Spleen (tissue), 7 donors: Measurements from ENCODE around the gene DUOX1.

Source experiments
- CTCF ChIP-seq, 11 experiments: fragments of 200-600 bp in 7 of 11; fragments of 450-650 bp in 4 of 11; sonication (generic) in 4 of 11; IDR thresholded peaks in 8 of 11; conservative IDR thresholded peaks in 3 of 11; 1 replicate in 7 of 11; 2 replicates in 4 of 11; pipeline versions ENCODE4 v1.4.0 to v1.8.0; 2016 to 2021; ENCODE audit warnings: antibody characterized with exemption in 11 of 11, inconsistent platforms in 4 of 11, mild to moderate bottlenecking in 1 of 11
- POLR2A ChIP-seq, 3 donors: fragments of 450-650 bp; IDR thresholded peaks; one replicate each; pipeline ENCODE4 v1.5.1; 2017; ENCODE audit warnings: antibody characterized with exemption in 3 of 3, mild to moderate bottlenecking in 1 of 3
- donor health status: DM: no; HTN: no; CAD: no; lungs with moderate emphysema.
- donor health status: DM: no; HTN: no; CAD: no.
- donor health status: DM: no; HTN: no; CAD: no.

GRCh38 chr15:45200799-45201556, 71.2 kb downstream of the DUOX1 start:
- TF ChIP-seq CTCF (IDR thresholded peaks at IDR 0.05 in 8 of 11, conservative IDR thresholded peaks at IDR 0.05 in 3 of 11): no peak
- no peak for TF ChIP-seq POLR2A (IDR thresholded peaks at IDR 0.05)
